Ishikawa (cell line): ENCODE measurements around the gene FALEC.

Experiments
- CEBPB ChIP-seq: IDR thresholded peaks from 2 replicates; pipeline ENCODE4 v1.6.1; 2012
- CREB1 ChIP-seq: IDR thresholded peaks from 2 replicates; pipeline ENCODE4 v1.6.1; 2012; ENCODE audit warnings: low read depth
- EGR1 ChIP-seq: IDR thresholded peaks from 2 replicates; pipeline ENCODE4 v1.6.1; 2012
- EP300 ChIP-seq: IDR thresholded peaks from 2 replicates; pipeline ENCODE4 v1.6.1; 2012; ENCODE audit warnings: borderline replicate concordance
- FOXM1 ChIP-seq: IDR thresholded peaks from 2 replicates; pipeline ENCODE4 v1.6.1; 2012; ENCODE audit warnings: low read depth, borderline replicate concordance
- MAX ChIP-seq: IDR thresholded peaks from 2 replicates; pipeline ENCODE4 v1.6.1; 2012
- NFIC ChIP-seq: IDR thresholded peaks from 2 replicates; pipeline ENCODE4 v1.6.1; 2012
- RAD21 ChIP-seq: IDR thresholded peaks from 2 replicates; pipeline ENCODE4 v1.6.1; 2012; ENCODE audit warnings: low read depth
- REST ChIP-seq: IDR thresholded peaks from 2 replicates; pipeline ENCODE4 v1.6.1; 2012; ENCODE audit warnings: low read depth, mild to moderate bottlenecking
- TAF1 ChIP-seq: IDR thresholded peaks from 2 replicates; pipeline ENCODE4 v1.6.1; 2012; ENCODE audit warnings: low read depth, mild to moderate bottlenecking
- TCF12 ChIP-seq: IDR thresholded peaks from 2 replicates; pipeline ENCODE4 v1.6.1; 2012; ENCODE audit warnings: low read depth
- TEAD4 ChIP-seq: IDR thresholded peaks from 2 replicates; pipeline ENCODE4 v1.6.1; 2012
- USF1 ChIP-seq: IDR thresholded peaks from 2 replicates; pipeline ENCODE4 v1.6.1; 2012
- YY1 ChIP-seq: IDR thresholded peaks from 2 replicates; pipeline ENCODE4 v1.6.1; 2012; ENCODE audit warnings: low read depth
- ZBTB7A ChIP-seq: IDR thresholded peaks from 2 replicates; pipeline ENCODE4 v1.6.1; 2012; ENCODE audit warnings: low read depth

Gene FALEC

GRCh38 chr1:150545486-150546032 is 30.0 kb downstream of the FALEC start:
- no peak for TF ChIP-seq TCF12
- TF ChIP-seq FOXM1, result no peak
- no peak for TF ChIP-seq EGR1
- no peak for TF ChIP-seq MAX

GRCh38 chr1:150546294-150546937 is 30.9 kb downstream of the FALEC start:
- TF ChIP-seq ZBTB7A, result no peak
- TF ChIP-seq NFIC, result no peak
- TF ChIP-seq FOXM1, result no peak
- no peak for TF ChIP-seq TEAD4
- TF ChIP-seq USF1, result no peak
- no peak for TF ChIP-seq TAF1
- TF ChIP-seq CREB1, result no peak
- no peak for TF ChIP-seq RAD21
- TF ChIP-seq EP300, result no peak
- no peak for TF ChIP-seq TCF12
- TF ChIP-seq YY1, result no peak
- TF ChIP-seq MAX, result no peak
- no peak for TF ChIP-seq CEBPB
- no peak for TF ChIP-seq REST
- no peak for TF ChIP-seq EGR1

- TF ChIP-seq FOXM1 (no peak), YY1 (no peak), CEBPB (no peak), TCF12 (no peak), TEAD4 (no peak), EGR1 (no peak), MAX (no peak), TAF1 (no peak), NFIC (no peak), REST (no peak), CREB1 (no peak), EP300 (no peak), USF1 (no peak), RAD21 (no peak), ZBTB7A (no peak)
These were observed 32.7 kb downstream of the FALEC start for GRCh38 chr1:150548324-150548631.

- TF ChIP-seq YY1 (no peak), TEAD4 (peak; percentile 5; the same call in 1 of the 2 replicates), USF1 (peak; percentile 40), TCF12 (peak; percentile 18; the same call in 1 of the 2 replicates), NFIC (no peak), RAD21 (no peak; the same call in 1 of the 2 replicates), CREB1 (no peak), EGR1 (no peak), FOXM1 (no peak), MAX (peak; percentile 62; the same call in 1 of the 2 replicates), TAF1 (no peak), ZBTB7A (no peak; the same call in 1 of the 2 replicates), CEBPB (no peak), EP300 (no peak), REST (no peak)
These were observed 33.3 kb downstream of the FALEC start, which contains the start of gene ADAMTSL4 for GRCh38 chr1:150548632-150549495. ADAMTSL4 (plus strand) TSS chr1:150549408; CDS start chr1:150552289, 2,881 bp downstream.
